Forelimb muscle (tissue), 1 donor: Measurements from ENCODE around the gene HMGXB4. TPM values are rescaled to one million over a fixed set of nuclear protein-coding genes. Genes with fewer than 3 reads are reported as not detected.

Source experiments
- polyA plus RNA-seq: library from polyadenylated mRNA; unstranded; fragments of 120-200 nt; gene quantifications from one replicate; pipeline ENCODE4 v1.2.1, GENCODE V29; 2013; ENCODE audit not compliant: insufficient read length

Gene HMGXB4
- polyA plus RNA-seq, 1 donor, result 13.4 TPM

Other genes starting within 250 kb of the HMGXB4 start
- not detected for gene ISX, start 191.3 kb upstream of the HMGXB4 start, polyA plus RNA-seq
- gene TOM1, start 42.4 kb downstream of the HMGXB4 start, polyA plus RNA-seq, result 31.9 TPM
- 12.3 TPM for gene HMOX1, start 123.6 kb downstream of the HMGXB4 start, polyA plus RNA-seq
- 26.2 TPM for gene MCM5, start 142.6 kb downstream of the HMGXB4 start, polyA plus RNA-seq